ENCODE data around the gene PFDN2.

The PFDN2 gene

DNA sequence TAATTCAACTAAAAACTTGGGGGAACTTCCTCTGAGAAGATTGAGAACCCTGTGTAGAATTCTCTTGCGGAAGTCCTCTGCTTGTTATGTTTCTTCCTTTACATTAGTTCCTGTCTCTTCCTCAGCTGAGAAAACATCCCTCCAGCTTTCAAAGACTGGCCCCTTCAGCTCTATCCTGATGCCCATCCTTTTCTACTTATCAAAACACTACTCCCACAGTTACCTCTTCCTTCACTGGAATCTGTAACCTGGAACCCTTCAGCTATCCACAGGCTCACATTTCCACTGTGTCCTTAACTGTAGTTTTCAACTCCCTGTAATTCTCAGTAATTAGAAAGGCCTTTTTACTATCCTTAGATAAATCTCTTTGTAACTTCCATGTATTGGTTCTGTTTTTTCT lies 20.6 kb upstream of the PFDN2 start:
- H3K27me3 ChIP-seq (ENCODE audit: control insufficient read depth, insufficient read depth, low read length, poor library complexity, severe bottlenecking): no peaks in the 10 kb centered on the region
- H3K4me3 ChIP-seq (ENCODE audit: insufficient read depth, low read depth, low read length): no peak overlapping the region
- WGBS, 2 experiments: 92 to 100% methylated on average over 1 of the region's 1 CpG
- peaks cover 3% of the 10 kb centered on the region for H3K4me1 ChIP-seq (ENCODE audit: control insufficient read depth, insufficient read depth, low read length)
- H3K27ac ChIP-seq (ENCODE audit: insufficient read depth, low read depth, low read length, poor library complexity, severe bottlenecking): no peak overlapping the region
- no peaks in the 10 kb centered on the region for H3K9me3 ChIP-seq (ENCODE audit: control insufficient read depth, low read length)
- H3K36me3 ChIP-seq (ENCODE audit: control insufficient read depth, insufficient read depth, low read length): no peaks in the 10 kb centered on the region

GRCh38 chr1:161137881-161138280 lies 20.0 kb upstream of the PFDN2 start:
- 91 to 95% methylated on average over 3 of the region's 3 CpGs for WGBS, 2 experiments
- Histone ChIP-seq H3K36me3 (ENCODE audit: control insufficient read depth, insufficient read depth, low read length) (no peaks in the 10 kb centered on the region), H3K27me3 (ENCODE audit: control insufficient read depth, insufficient read depth, low read length, poor library complexity, severe bottlenecking) (no peaks in the 10 kb centered on the region), H3K27ac (ENCODE audit: insufficient read depth, low read depth, low read length, poor library complexity, severe bottlenecking) (no peak overlapping the region), H3K4me1 (ENCODE audit: control insufficient read depth, insufficient read depth, low read length) (peaks cover 4% of the 10 kb centered on the region), H3K9me3 (ENCODE audit: control insufficient read depth, low read length) (no peaks in the 10 kb centered on the region), H3K4me3 (ENCODE audit: insufficient read depth, low read depth, low read length) (no peak overlapping the region)

GRCh38 chr1:161133220-161133740 lies 15.4 kb upstream of the PFDN2 start:
- 1 to 2% methylated on average over 11 of the region's 11 CpGs for WGBS, 2 experiments
- Histone ChIP-seq H3K9me3 (ENCODE audit: control insufficient read depth, low read length) (no peaks in the 10 kb centered on the region), H3K27ac (ENCODE audit: insufficient read depth, low read depth, low read length, poor library complexity, severe bottlenecking) (peak overlapping the region; percentile 88), H3K4me3 (ENCODE audit: insufficient read depth, low read depth, low read length) (peak overlapping the region; percentile 50), H3K36me3 (ENCODE audit: control insufficient read depth, insufficient read depth, low read length) (peaks cover 9% of the 10 kb centered on the region), H3K27me3 (ENCODE audit: control insufficient read depth, insufficient read depth, low read length, poor library complexity, severe bottlenecking) (no peaks in the 10 kb centered on the region), H3K4me1 (ENCODE audit: control insufficient read depth, insufficient read depth, low read length) (peaks cover 11% of the 10 kb centered on the region)

- Histone ChIP-seq H3K27ac (ENCODE audit: insufficient read depth, low read depth, low read length, poor library complexity, severe bottlenecking) (peak within 1 kb of the TSS; percentile 88), H3K4me1 (ENCODE audit: control insufficient read depth, insufficient read depth, low read length) (peaks cover 11% of the 10 kb centered on the region), H3K9me3 (ENCODE audit: control insufficient read depth, low read length) (no peaks in the 10 kb centered on the region), H3K27me3 (ENCODE audit: control insufficient read depth, insufficient read depth, low read length, poor library complexity, severe bottlenecking) (no peaks in the 10 kb centered on the region), H3K4me3 (ENCODE audit: insufficient read depth, low read depth, low read length) (peak within 1 kb of the TSS; percentile 50), H3K36me3 (ENCODE audit: control insufficient read depth, insufficient read depth, low read length) (peaks cover 11% of the 10 kb centered on the region)
- WGBS, 2 experiments: 0% methylated on average over 65 to 68 of the region's 68 CpGs
Observed at GRCh38 chr1:161132410-161133219, 14.8 kb upstream of the PFDN2 start, which contains the start of gene DEDD. Gene DEDD (minus strand): TSS chr1:161132667. CDS start chr1:161124462, 8,205 bp downstream.

- Histone ChIP-seq H3K4me3 (ENCODE audit: insufficient read depth, low read depth, low read length) (peak overlapping the region; percentile 50), H3K27ac (ENCODE audit: insufficient read depth, low read depth, low read length, poor library complexity, severe bottlenecking) (peak overlapping the region; percentile 88), H3K4me1 (ENCODE audit: control insufficient read depth, insufficient read depth, low read length) (peaks cover 11% of the 10 kb centered on the region), H3K36me3 (ENCODE audit: control insufficient read depth, insufficient read depth, low read length) (peaks cover 11% of the 10 kb centered on the region), H3K27me3 (ENCODE audit: control insufficient read depth, insufficient read depth, low read length, poor library complexity, severe bottlenecking) (no peaks in the 10 kb centered on the region), H3K9me3 (ENCODE audit: control insufficient read depth, low read length) (no peaks in the 10 kb centered on the region)
- WGBS, 2 experiments: 1 to 2% methylated on average over 22 of the region's 22 CpGs
Observed at GRCh38 chr1:161131523-161132409, 13.9 kb upstream of the PFDN2 start.

- Histone ChIP-seq H3K27ac (ENCODE audit: insufficient read depth, low read depth, low read length, poor library complexity, severe bottlenecking) (no peak overlapping the region), H3K36me3 (ENCODE audit: control insufficient read depth, insufficient read depth, low read length) (peaks cover 20% of the 10 kb centered on the region), H3K9me3 (ENCODE audit: control insufficient read depth, low read length) (no peaks in the 10 kb centered on the region), H3K4me1 (ENCODE audit: control insufficient read depth, insufficient read depth, low read length) (peaks cover 11% of the 10 kb centered on the region), H3K27me3 (ENCODE audit: control insufficient read depth, insufficient read depth, low read length, poor library complexity, severe bottlenecking) (no peaks in the 10 kb centered on the region), H3K4me3 (ENCODE audit: insufficient read depth, low read depth, low read length) (peak overlapping the region; percentile 4)
- WGBS, 2 experiments: 75% methylated on average over 1 of the region's 1 CpG; no CpG with 5 or more reads in 1 of the 2 experiments
Observed at GRCh38 chr1:161130266-161130665, 12.4 kb upstream of the PFDN2 start.

GRCh38 chr1:161128591-161129420 lies 11.0 kb upstream of the PFDN2 start:
- Histone ChIP-seq H3K36me3 (ENCODE audit: control insufficient read depth, insufficient read depth, low read length) (peaks cover 30% of the 10 kb centered on the region), H3K4me1 (ENCODE audit: control insufficient read depth, insufficient read depth, low read length) (peaks cover 11% of the 10 kb centered on the region), H3K27ac (ENCODE audit: insufficient read depth, low read depth, low read length, poor library complexity, severe bottlenecking) (no peak overlapping the region), H3K4me3 (ENCODE audit: insufficient read depth, low read depth, low read length) (no peak overlapping the region), H3K27me3 (ENCODE audit: control insufficient read depth, insufficient read depth, low read length, poor library complexity, severe bottlenecking) (no peaks in the 10 kb centered on the region), H3K9me3 (ENCODE audit: control insufficient read depth, low read length) (no peaks in the 10 kb centered on the region)
- 93% methylated on average over 4 of the region's 4 CpGs for WGBS, 2 experiments

- 94 to 100% methylated on average over 2 of the region's 2 CpGs for WGBS, 2 experiments
- H3K4me3 ChIP-seq (ENCODE audit: insufficient read depth, low read depth, low read length): no peak overlapping the region
- no peak overlapping the region for H3K27ac ChIP-seq (ENCODE audit: insufficient read depth, low read depth, low read length, poor library complexity, severe bottlenecking)
- H3K4me1 ChIP-seq (ENCODE audit: control insufficient read depth, insufficient read depth, low read length): peaks cover 7% of the 10 kb centered on the region
- H3K9me3 ChIP-seq (ENCODE audit: control insufficient read depth, low read length): no peaks in the 10 kb centered on the region
- no peaks in the 10 kb centered on the region for H3K27me3 ChIP-seq (ENCODE audit: control insufficient read depth, insufficient read depth, low read length, poor library complexity, severe bottlenecking)
- peaks cover 41% of the 10 kb centered on the region for H3K36me3 ChIP-seq (ENCODE audit: control insufficient read depth, insufficient read depth, low read length)
Observed at GRCh38 chr1:161127649-161128048, 9.8 kb upstream of the PFDN2 start.

DNA sequence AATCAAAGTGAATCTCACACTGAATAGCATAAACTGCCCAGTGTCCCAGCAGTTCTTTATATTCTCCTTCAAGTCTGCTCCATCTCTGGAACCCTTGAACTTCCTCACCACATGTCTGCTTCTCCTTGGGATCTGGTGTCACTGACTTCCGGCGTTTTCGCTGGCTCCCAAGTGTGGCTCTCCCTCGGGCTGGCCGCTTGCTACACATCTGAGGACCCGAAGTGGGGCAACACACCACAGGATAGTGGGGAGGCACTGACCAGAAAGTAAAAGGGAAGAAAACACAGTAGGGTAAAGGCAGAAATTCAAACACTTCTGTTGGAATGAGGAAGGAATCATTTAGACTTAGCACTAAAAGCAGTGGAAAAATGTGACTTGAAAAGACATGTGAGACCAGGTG lies 5.1 kb upstream of the PFDN2 start:
- Histone ChIP-seq H3K36me3 (ENCODE audit: control insufficient read depth, insufficient read depth, low read length) (peaks cover 58% of the 10 kb centered on the region), H3K4me1 (ENCODE audit: control insufficient read depth, insufficient read depth, low read length) (peaks cover 8% of the 10 kb centered on the region), H3K9me3 (ENCODE audit: control insufficient read depth, low read length) (no peaks in the 10 kb centered on the region), H3K27ac (ENCODE audit: insufficient read depth, low read depth, low read length, poor library complexity, severe bottlenecking) (no peak overlapping the region), H3K4me3 (ENCODE audit: insufficient read depth, low read depth, low read length) (no peak overlapping the region), H3K27me3 (ENCODE audit: control insufficient read depth, insufficient read depth, low read length, poor library complexity, severe bottlenecking) (no peaks in the 10 kb centered on the region)
- WGBS, 2 experiments: 97% methylated on average over 6 of the region's 6 CpGs

All from ectodermal cell (in vitro differentiated cells).